GM18907 (cell line): ENCODE data around the gene ARNT2.

ENCODE experiments used
- ATAC-seq: cut with Tn5 transposase; IDR thresholded peaks from one replicate; pipeline ENCODE4 v1.9.1; 2021; ENCODE audit warnings: mild to moderate bottlenecking, moderate library complexity; ENCODE audit not compliant: unreplicated experiment

The ARNT2 gene

DNA sequence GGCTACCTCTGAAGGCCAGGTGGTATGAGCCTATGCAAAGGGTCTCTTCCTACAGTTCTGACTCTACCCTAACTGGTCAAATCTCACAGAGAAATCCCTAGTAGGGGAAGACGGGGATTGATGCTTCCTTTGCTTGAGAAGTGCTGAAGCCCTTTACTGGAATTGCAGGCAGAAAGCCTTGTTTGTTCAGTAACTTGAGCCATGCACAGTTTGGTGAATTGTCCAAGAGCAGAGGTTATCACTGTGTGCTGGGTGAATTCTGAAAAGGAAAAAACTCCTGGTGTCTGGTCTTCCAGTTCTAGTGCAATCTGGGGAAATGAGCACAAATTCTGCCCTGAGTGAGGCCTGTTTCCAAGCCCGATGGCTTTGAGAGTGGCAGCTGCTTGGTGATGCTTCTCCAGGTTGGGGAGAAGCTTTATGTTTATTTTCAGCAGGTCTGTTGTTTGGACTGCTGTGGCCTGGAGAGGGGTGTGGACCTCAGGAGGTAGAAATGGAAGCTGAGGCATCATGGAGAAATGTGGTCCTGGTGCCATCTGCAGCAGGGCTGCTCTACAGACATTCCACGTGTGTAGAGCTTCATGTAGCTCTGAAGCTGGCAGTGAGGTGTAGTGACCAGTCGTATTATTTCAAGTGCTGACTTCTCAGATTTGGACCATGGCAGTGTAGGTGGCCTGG lies 60.9 kb downstream of the ARNT2 start:
- no peak for ATAC-seq

DNA sequence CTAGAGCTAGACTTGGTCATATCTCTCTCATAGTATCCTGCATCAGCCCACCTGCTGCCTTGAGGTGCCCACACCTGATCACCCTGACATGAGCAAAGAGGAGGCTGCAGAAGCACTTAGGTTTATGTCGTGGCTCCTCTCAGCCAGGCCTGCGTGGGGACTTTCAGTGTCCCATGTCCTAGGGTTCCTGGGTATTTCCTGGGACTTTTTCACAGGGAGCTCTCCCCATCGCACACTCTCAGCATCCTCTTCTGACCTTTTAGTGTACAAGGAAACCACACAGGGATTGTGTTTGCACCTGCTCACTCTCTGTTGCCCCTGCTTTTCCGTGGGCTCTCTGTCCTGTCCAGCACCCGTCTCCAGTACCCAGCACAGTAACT lies 61.4 kb downstream of the ARNT2 start:
- no peak for ATAC-seq

DNA sequence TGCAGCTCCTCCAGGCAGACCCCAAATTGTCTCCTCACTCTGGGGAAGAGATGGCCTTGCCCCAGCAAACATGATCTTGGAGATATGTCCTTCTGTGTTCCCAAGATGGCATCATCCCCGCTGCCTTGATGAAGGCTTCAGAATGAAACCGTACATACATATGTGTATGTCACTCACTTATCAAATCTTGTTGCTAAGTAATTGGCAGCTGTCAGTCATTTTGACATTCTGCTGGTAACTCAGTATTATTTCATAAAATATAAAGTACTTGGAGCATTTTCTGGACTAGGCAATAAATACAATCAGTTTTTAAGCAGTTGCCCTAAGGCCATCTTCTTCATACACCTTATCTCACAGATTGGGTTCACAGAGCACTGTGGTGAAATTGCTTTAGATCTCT lies 62.4 kb downstream of the ARNT2 start:
- no peak for ATAC-seq

DNA sequence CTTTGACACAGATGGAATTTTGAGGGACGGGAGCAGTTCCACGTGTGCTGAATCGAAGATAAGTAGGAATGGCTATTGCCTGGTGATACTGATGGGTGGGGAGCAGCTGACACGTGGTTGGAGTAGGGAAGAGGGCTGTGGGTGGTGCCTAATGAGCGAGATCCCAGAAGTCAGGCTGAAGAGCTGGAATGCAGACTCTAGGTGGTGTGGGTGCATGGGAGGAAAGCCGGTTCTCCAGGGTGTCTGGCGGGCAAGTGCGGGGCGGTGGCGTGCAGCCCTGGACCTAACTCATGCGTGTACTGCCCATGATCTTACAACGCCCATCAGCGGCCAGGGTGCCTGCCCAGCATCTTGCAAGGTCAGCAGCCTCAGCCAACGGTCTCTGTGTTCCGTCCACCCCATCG lies 63.1 kb downstream of the ARNT2 start:
- ATAC-seq: no peak

DNA sequence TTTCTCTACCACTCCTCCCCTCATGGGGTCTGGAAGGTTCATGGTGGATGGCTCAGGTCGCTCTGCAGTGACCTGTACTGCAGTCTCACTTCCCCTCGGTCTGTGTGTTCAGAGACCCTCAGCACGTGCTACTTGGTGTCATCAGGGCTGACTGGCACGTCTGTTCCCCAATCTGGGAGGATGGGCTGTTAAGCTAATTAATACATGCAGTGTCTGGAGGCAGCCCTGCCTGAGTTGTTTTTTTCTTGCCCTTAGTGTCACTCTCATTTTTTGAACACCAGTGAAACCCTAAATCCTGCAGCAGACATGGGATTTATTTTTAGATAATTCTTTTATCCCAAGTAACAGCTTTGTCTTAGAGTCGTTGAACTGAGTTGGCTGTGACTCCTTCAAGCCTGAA lies 64.6 kb downstream of the ARNT2 start:
- ATAC-seq: no peak

DNA sequence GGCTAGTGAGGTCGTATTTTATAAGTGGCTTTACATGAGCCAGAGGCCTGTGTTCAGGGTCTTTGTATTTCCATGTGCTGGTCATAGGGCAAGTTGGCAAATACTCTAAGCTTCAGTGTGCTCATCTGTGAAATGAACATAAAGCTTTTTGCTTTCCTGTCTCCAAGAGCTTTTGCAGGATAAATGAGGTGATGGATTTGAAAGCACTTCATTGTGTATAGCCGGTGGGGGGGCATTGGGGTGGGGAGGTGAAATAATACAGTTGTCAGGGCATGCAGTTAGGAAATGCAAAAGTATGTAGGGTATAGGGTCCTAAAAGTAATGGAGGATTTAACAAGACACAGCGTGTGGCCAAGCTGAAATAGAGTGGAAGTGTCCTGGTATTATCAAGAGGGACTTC lies 67.7 kb downstream of the ARNT2 start:
- ATAC-seq: no peak

DNA sequence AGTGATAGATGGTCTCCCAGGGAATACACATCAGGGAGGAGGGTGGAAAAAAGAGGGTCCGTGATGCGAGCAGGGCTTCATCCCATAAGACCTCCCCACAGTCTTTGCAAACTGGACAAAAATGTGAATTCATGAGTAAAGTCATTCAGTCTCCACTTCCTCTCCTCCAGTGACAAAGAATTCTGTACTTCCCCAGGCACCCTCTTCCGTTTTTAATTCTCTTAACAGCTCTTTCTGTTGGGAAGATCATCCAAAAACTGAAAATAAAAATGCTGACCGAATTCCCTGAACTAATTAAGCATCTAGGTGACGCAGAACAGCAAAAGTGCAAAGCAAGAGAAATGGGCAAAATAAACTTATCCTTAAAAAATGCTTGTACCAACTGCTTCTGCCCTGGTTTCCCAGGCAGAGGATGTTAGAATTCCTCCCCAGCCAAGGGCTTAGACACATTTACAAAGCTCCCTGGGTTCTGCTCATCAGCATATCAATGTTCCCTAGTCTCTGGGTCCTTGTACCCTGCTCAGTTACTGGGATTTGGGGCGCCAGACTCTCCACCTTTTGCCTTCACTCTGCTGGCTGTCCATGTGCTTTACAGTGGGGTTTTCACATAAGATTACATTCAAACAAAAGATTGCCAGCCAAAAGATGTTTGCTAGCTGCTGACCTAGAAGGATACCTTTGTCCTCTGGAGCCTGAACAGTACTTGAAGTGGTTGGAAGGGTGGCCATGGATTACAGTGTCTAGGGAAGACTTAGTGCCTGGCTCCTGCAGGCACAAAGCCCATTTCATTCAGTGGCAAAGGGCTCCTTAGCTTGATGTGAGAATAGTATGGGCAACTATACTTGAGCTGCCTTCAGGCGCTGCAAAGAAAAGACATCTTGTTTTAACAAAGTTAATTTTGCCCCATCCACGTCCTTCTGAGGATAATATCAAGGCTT lies 69.4 kb downstream of the ARNT2 start:
- no peak for ATAC-seq

DNA sequence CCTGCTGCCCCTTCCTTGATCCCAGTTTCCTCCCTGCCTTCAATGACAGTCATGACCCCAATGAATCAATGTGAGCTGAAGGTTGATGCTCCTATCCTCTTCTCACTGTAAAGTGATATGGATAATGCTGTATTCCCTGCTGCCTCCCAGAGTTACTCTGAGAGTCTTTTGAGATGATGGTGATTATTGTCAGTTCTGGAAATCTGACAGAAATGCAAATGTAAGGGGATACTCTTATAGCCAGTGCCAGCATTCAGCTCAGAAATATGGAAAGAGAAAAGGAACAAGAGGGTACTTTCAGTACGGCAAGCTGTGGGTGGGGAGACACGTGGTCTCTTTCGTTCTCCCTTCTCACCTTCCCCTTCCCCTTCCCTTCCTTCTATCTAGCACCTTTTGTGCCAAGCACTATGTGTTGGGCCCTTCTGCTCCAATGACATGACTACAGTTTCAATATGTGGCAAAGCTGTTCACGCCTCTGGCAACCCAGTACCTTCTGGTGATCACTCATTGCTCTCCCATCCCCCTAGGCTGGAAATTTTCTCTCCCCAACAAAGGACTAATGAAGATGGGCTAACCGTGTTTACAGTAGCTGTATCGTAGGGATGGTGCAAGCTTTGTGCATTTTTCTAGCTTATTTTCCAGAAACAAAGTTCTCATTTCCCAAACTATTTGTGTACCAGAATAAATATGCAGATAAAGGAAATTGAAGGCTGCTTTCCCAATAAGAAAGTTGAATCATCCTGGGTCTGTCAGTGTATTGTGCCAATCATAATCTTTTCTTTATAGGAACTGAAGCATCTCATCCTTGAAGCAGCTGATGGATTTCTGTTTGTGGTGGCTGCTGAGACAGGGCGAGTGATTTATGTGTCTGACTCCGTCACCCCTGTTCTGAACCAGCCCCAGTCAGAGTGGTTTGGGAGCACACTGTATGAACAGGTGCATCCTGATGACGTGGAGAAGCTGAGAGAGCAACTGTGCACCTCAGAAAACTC lies 70.3 kb downstream of the ARNT2 start:
- no peak for ATAC-seq

DNA sequence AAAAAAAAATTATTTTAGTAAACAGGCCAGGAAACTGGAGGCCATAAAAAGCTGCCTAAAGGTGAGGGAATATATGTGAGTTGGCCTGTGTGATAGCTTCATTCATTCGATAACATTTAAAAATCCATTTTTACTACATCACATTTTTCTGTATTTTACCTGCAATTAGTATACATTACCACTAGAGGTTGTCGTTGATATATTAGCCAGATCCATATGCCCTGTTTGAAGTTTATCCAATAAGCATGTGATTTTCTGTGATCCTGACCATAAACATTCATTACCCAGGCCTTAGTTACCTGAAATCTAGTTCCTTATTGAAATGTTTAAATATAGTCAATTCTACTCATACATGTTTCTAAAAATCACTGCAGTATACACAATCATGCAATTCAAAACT lies 71.4 kb downstream of the ARNT2 start:
- ATAC-seq: no peak

DNA sequence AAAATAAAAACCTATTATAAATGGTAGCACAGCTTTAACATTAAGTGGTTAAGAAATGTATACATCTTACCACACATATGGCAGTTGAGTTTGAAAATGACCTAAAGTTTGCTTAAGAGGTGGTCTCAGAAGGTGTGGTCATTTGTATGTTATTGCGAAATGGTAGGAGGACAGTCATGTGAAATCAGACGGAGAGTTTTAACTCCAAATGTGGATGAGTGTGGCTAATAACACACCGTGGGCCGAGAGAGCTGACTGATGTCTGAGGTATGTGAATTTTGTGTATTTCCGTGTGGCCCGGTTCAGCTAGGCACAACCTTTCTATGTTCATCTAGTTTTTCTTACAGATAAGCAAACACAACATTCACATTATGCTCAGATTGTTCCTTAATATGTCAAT lies 71.9 kb downstream of the ARNT2 start:
- no peak for ATAC-seq

DNA sequence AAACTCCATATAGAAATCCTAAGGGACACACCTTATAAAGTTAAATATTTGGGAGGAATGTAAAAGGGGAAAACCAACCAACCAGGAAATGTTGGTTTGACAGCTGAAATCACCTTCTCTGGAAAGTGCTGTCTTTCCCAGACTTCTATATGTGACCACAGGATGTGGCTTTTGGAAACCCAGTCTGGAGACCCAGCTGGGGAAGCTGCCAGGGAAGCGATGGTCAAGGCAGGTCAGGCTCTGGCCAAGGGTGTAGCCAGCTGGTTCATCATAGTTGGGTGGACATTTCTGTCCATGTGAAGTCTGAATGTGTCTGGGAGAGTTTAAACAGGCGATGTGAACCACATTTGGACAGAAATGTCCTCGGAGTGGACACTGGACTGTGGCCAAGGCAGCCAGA lies 73.9 kb downstream of the ARNT2 start:
- no peak for ATAC-seq

DNA sequence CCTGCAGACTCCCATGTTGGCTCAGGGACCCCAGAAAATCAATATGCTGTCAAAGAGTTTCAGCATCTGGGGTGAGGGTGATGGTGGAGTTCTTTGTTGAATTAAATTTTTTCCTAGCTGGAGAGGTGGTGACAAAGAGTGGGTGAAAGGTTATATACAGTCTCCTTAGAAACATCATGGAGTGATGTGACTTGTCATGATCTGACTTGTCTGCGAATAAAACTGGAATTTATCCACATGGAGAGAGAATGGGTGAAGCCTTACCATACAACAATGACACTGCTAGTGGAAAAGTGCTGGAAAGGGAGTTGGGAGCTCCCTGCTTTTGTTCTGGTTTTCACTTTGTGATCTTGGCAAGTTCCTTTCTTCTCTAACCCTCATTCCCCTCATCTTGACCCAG lies 75.0 kb downstream of the ARNT2 start:
- no peak for ATAC-seq

DNA sequence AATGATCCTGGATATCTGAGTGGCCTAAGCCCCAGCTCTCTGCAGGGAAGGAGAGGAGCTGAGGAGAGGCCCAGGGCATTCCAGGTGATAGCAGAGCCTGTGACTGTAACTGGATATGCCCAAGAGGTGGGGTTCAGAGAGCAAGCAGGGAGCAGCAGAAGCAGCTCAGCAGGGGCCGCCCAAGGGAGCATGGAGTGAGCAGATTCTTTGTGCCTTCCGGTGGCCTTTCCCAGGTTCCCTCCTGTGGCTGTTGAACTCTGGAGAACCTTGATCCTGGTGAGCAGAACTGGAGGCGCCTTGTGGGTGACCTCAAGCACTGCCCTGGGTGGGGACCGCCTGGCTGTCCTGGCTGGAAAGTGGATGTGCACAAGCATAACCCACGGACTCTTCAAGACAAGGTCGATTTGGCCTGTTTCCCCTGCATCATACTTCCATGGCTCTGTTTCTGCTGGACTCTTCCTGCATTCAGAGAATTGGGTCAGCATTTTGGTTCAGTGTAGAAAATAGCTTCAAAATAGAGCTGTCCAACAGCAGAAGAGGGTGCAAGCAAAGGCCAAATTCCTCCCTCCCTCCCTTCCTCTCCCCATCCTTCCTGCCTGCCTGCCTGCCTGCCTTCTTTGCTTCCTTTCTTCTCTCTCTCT lies 76.1 kb downstream of the ARNT2 start:
- ATAC-seq: no peak

DNA sequence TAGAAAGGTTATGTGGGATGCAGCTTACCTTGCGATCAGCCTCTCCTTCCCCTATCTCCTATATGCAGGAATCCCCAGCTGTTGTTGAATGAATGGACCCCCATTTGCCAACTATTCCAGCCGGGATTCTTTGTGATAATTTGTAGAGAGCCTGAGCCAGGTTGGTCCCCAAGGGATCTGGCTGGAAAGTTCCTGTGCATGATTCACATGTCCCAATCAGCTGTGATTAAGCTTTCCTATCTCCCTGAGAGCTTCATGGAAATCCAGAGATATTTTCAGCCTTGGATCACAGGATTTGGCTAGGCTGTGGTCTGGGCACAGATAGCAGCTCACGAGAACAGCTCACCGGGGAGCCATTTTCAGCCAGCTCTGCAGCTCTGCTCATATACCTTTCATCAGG lies 76.7 kb downstream of the ARNT2 start:
- no peak for ATAC-seq

DNA sequence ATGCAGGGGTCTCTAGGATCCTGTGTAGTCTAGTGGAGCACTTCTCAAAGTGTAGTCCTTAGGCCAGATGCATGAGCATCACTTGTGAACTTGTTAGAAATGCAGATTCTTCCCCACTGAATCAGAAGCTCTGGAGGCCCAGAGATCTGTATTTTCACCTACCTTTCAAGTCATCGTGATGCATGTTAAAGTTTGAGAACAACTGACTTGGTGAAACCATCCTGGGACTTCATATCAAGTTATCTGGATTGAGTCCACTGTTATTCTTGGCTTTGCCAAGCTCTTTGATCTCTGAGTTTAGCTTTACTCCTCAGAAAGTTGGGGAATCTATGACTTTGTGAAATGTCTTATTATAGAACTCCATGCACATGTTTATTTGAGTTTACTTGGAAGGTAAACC lies 78.5 kb downstream of the ARNT2 start:
- no peak for ATAC-seq

DNA sequence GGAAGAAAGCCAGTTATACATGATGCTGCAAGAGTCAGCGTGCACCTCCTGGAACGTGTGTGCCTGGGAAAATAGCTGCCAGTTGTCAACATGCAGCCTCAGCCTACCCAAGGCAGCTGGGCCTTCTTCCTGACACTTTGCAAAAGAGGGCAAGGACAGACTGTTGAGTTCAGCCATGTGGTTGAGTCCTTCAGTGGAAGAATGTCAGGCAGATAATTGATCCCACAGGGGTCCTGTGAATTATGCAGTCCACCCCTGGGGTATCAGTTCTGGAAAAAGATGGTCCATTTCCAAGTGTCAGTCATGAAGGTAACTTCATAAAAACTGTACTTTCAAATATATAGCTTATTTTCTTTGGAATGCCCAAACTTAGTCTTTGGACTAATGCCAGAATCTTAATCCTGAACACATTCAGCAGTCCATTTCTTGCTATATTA lies 79.6 kb downstream of the ARNT2 start:
- ATAC-seq: no peak

DNA sequence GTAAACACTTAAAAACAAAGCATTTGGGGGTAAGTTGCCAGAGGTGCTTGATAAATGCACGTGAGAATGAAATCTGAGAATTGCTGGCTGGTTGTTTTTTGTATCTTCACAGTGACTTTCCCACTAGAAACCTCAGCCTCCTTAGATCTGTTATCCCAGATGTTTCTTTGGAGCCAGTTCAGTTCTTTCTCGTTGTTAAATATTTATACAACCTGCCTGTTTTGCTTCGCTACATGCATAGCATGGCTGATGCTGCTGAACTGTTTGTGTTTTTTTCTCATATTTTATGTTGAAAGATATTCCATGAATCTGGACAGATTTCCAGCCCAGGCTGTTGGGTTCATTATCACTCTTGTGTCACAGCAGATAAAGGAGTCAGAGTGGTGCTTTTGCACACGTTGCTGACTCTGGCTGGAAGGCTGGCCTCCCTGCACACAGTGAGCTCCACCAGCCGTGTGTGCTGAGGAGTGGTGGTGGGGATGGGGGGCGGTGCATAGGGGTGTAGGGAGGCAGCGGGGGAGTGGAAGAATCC lies 80.2 kb downstream of the ARNT2 start:
- no peak for ATAC-seq

DNA sequence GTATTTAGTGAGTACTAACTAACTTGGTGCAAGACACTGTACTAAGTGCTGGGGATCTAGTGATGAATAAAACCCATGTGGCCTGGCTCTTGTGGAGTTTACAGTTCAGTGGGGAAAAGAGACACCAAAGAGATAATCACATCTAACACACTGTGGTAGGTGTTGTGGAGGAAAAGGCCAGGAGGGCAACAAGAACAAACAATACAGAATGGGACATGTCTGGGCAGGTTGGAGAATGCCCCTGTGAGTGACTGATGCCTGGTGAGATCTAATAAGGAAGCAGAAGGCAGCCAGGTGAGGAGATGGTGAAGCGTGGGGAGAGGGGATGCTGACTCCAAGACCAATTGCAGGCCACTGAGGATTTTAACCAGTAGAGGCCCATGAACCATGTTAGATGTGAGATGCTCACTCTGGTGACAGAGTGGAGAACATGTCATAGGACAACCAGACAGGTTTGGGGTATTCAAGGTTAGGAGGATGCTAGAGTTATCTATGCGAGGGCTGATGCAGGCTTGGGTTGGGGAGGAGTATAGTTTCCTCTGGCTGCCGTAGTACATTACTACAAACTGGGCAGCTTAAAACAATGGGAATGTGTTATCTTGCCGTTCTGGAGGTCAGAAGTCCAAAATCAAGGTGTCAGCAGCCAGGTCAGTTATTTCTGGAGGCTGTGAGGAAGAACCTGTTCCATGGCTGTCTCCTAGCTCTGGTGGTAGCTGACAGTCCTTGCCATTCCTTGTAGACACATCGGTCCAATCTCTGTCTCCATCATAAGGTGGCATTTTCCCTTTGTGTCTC lies 81.4 kb downstream of the ARNT2 start:
- ATAC-seq: no peak

DNA sequence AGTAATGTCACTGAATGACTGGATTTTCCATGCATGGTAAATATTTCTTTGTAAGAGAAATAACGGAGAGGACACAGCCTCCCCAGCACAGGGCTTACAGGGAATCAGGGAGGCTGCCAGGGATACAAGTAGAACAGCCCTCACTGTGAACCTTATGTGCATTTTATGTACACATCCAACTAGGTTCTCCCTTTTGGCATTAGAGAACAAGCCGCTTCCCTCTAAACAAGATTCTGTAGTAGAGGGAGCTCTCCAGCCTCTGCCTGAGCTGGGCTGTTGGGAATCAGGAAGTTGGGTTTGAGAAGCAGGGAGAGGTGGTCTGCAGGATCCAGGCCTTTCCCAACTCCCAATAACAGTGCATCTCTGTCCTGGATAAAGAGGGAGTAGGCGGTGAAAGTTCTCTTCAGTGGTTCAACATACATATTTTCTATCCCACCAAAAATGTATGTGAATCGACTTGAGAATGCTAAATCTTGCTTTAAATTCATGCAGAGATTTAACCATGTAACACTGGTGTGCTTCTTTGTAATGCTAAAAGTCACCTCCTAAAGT lies 83.7 kb downstream of the ARNT2 start:
- ATAC-seq: no peak
